ENCODE measurements around the gene PLEKHM3.

The PLEKHM3 gene

DNA sequence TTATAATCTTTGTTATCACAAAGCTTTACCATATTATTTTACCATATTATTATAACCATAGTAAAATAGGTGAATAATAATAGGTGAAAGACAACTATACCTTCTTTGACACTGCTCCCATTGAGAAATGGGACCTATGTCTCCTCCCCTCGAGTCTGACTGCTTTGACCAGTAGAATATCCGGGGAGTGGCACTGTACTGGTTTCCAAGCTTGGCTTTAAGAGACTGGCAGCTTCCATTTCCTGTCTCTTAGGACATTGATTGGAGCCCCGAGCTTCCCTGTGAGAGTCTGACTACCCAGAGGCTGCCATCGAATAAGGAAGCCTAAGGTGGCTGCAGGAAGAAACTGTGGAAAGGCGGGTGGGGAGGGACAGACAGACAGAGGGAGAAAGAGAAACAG, 40.1 kb upstream of the PLEKHM3 start:
- TF ChIP-seq NFRKB (IDR thresholded peaks at IDR 0.05) (no peak), HDGF (IDR thresholded peaks at IDR 0.05; ENCODE audit: borderline replicate concordance) (no peak), L3MBTL2 (conservative IDR thresholded peaks at IDR 0.05) (no peak), SUZ12 (IDR thresholded peaks at IDR 0.05) (no peak), ZNF384 (IDR thresholded peaks at IDR 0.05) (no peak), LEF1 (IDR thresholded peaks at IDR 0.05; ENCODE audit: borderline replicate concordance) (no peak), ELF4 (IDR thresholded peaks at IDR 0.05) (no peak), BHLHE40 (IDR thresholded peaks at IDR 0.05; ENCODE audit: borderline replicate concordance) (no peak), FOXM1 (IDR thresholded peaks at IDR 0.05; ENCODE audit: borderline replicate concordance) (no peak), FOXA1 (IDR thresholded peaks at IDR 0.05) (no peak)
- TF ChIP-seq, protein P1, sequence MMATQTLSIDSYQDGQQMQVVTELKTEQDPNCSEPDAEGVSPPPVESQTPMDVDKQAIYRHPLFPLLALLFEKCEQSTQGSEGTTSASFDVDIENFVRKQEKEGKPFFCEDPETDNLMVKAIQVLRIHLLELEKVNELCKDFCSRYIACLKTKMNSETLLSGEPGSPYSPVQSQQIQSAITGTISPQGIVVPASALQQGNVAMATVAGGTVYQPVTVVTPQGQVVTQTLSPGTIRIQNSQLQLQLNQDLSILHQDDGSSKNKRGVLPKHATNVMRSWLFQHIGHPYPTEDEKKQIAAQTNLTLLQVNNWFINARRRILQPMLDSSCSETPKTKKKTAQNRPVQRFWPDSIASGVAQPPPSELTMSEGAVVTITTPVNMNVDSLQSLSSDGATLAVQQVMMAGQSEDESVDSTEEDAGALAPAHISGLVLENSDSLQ (IDR thresholded peaks at IDR 0.05) = no peak
- POLR2A ChIA-PET = no interaction called here
- no peak for DNase-seq (ENCODE audit: extremely low spot score)
- CTCF ChIA-PET = no interaction called here

DNA sequence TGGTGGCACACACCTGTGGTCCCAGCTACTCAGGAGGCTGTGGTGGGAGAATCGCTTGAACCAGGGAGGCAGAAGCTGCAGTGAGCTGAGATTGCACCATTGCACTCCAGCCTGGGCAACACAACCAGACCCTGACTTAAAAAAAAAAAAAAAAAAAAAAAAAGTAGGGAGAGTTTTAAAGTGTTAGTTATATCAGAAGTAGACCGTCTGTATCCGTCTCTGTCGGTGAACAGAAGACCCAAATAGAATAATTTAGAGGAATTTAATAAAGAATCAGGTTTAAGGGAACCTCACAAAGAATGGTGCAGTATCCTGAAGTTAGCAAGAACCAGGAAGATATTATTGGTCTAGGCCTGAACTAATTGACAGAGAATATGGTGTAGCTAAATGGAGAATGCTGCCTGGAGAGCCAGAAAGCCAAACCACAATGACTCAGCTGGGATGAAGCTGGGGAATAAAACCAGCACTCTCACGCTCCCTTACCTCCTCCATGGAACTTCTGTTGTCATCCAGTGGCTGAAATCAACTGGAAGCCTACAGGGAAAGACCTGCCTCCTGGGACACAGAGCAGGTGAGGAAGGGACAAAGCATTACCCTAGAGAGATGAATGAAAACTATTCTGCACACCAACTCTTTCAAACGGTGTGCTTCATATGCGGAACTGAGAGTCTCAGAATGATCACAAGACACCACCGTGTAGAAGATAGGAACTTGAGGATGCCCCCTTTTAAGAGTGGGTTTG, 39.1 kb upstream of the PLEKHM3 start:
- no peak for DNase-seq (ENCODE audit: extremely low spot score)
- ChIA-PET CTCF (no interaction called here), POLR2A (no interaction called here)
- TF ChIP-seq SUZ12 (IDR thresholded peaks at IDR 0.05) (no peak), ELF4 (IDR thresholded peaks at IDR 0.05) (no peak), ZNF384 (IDR thresholded peaks at IDR 0.05) (no peak), LEF1 (IDR thresholded peaks at IDR 0.05; ENCODE audit: borderline replicate concordance) (no peak), FOXK2 (IDR thresholded peaks at IDR 0.05) (no peak), ARNT (IDR thresholded peaks at IDR 0.05) (no peak), TARDBP (IDR thresholded peaks at IDR 0.05) (no peak), L3MBTL2 (conservative IDR thresholded peaks at IDR 0.05) (no peak), FOXM1 (IDR thresholded peaks at IDR 0.05; ENCODE audit: borderline replicate concordance) (no peak), NFRKB (IDR thresholded peaks at IDR 0.05) (no peak), BHLHE40 (IDR thresholded peaks at IDR 0.05; ENCODE audit: borderline replicate concordance) (no peak), HDGF (IDR thresholded peaks at IDR 0.05; ENCODE audit: borderline replicate concordance) (no peak), CTBP1 (IDR thresholded peaks at IDR 0.05; ENCODE audit: borderline replicate concordance) (no peak), SP1 (IDR thresholded peaks at IDR 0.05) (no peak), FOXA1 (IDR thresholded peaks at IDR 0.05) (no peak)
- TF ChIP-seq, protein P1 (IDR thresholded peaks at IDR 0.05) = no peak

DNA sequence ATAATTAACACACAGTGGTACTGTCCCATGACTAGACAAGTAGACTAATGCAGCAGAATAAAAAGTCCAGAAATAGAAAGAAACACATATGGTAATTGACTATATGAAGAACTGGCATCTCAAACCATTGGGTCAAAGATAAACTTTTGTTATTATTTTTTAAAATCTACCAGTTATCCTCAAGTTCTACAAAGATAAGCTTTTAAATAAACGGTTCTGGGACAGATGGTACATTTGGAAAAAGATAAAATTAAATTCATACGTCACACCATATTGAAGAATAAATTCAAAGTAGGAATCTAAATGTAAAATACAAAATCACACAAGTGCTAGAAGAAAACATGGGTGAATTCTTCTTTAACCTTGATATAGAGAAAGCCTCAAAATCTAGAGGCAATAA, 37.6 kb upstream of the PLEKHM3 start:
- CTCF ChIA-PET = no interaction called here
- POLR2A ChIA-PET = no interaction called here
- no peak for TF ChIP-seq LEF1 (IDR thresholded peaks at IDR 0.05; ENCODE audit: borderline replicate concordance)
- no peak for TF ChIP-seq FOXA1 (IDR thresholded peaks at IDR 0.05)
- no peak for DNase-seq (ENCODE audit: extremely low spot score)

DNA sequence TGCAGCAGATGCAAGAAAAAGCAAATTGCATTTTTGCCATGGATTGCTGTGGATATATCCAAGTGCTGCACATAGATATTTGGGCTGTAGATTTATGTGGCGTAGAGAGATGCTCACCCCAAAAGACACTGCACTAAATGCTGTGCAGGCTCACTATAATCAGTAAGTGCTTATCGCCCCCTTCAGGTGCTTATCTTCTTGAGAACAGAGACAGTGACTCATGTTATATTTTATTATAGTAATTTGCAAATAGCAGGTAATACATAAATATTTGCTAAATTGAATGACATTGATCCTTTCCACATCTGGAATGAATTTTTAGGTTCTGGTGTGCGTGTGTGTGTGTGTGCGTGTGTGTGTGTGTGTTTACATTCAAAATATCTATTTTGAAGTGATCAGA, 36.8 kb upstream of the PLEKHM3 start:
- CTCF ChIA-PET = no interaction called here
- DNase-seq (ENCODE audit: extremely low spot score) = no peak
- TF ChIP-seq L3MBTL2 (conservative IDR thresholded peaks at IDR 0.05) (no peak), BHLHE40 (IDR thresholded peaks at IDR 0.05; ENCODE audit: borderline replicate concordance) (no peak), FOXM1 (IDR thresholded peaks at IDR 0.05; ENCODE audit: borderline replicate concordance) (no peak), LEF1 (IDR thresholded peaks at IDR 0.05; ENCODE audit: borderline replicate concordance) (no peak), ELF4 (IDR thresholded peaks at IDR 0.05) (no peak), SUZ12 (IDR thresholded peaks at IDR 0.05) (no peak), FOXK2 (IDR thresholded peaks at IDR 0.05) (no peak), CTBP1 (IDR thresholded peaks at IDR 0.05; ENCODE audit: borderline replicate concordance) (no peak), TARDBP (IDR thresholded peaks at IDR 0.05) (no peak), ZNF384 (IDR thresholded peaks at IDR 0.05) (no peak), ARNT (IDR thresholded peaks at IDR 0.05) (no peak), NFRKB (IDR thresholded peaks at IDR 0.05) (no peak), SP1 (IDR thresholded peaks at IDR 0.05) (no peak), HDGF (IDR thresholded peaks at IDR 0.05; ENCODE audit: borderline replicate concordance) (no peak), FOXA1 (IDR thresholded peaks at IDR 0.05) (no peak)
- TF ChIP-seq, protein P1 (IDR thresholded peaks at IDR 0.05) = no peak
- POLR2A ChIA-PET = no interaction called here

DNA sequence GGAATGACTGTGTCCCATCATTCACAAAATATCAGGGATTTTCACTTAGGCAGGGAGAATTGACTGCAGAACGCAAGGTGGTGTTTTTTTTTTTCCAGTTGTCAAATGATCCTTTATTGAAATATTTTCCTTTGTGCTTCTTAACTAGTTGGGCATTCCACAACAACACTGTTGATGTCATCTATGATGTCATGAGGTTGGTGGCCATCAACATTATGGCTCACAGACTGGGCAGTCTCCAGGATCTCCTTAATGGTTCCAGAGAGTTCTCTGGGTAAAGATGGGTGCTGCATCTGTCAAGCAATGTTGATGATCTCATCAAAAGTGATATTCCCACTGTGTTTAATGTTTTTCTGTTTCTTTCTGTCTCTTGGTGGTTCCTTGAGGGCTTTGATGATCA, 31.8 kb upstream of the PLEKHM3 start:
- DNase-seq (ENCODE audit: extremely low spot score) = no peak
- POLR2A ChIA-PET = no interaction called here
- TF ChIP-seq CTBP1 (IDR thresholded peaks at IDR 0.05; ENCODE audit: borderline replicate concordance) (no peak), ARNT (IDR thresholded peaks at IDR 0.05) (no peak), FOXM1 (IDR thresholded peaks at IDR 0.05; ENCODE audit: borderline replicate concordance) (no peak), NFRKB (IDR thresholded peaks at IDR 0.05) (no peak), HDGF (IDR thresholded peaks at IDR 0.05; ENCODE audit: borderline replicate concordance) (no peak), ZNF384 (IDR thresholded peaks at IDR 0.05) (no peak), SUZ12 (IDR thresholded peaks at IDR 0.05) (no peak), SP1 (IDR thresholded peaks at IDR 0.05) (no peak), LEF1 (IDR thresholded peaks at IDR 0.05; ENCODE audit: borderline replicate concordance) (no peak), L3MBTL2 (conservative IDR thresholded peaks at IDR 0.05) (no peak), ELF4 (IDR thresholded peaks at IDR 0.05) (no peak)
- TF ChIP-seq, protein P1 (IDR thresholded peaks at IDR 0.05) = no peak
- CTCF ChIA-PET = no interaction called here

Data from HEK293T (cell line).